Erythroblast (primary cell): ENCODE results near the gene RGS7.

ENCODE experiments used
- GATA1 ChIP-seq: IDR thresholded peaks from 2 replicates; pipeline ENCODE4 v1.6.1; 2011; ENCODE audit warnings: low read depth, mild to moderate bottlenecking, control low read depth, low read length, moderate library complexity
- POLR2A ChIP-seq: IDR thresholded peaks from 2 replicates; pipeline ENCODE4 v1.6.1; 2011; ENCODE audit warnings: mild to moderate bottlenecking, low read length

- TF ChIP-seq POLR2A (no peak), GATA1 (no peak)
These were observed 335.9 kb downstream of the RGS7 start for GRCh38 chr1:241020851-241021697.
